Upper lobe of right lung (tissue), 1 donor: Measurements from ENCODE around the gene NBL1. TPM values are rescaled to one million over a fixed set of nuclear protein-coding genes. Genes with fewer than 3 reads are reported as not detected.

Experiments used
- ATAC-seq: fragments of 200-7000 bp; cut with Tn5 transposase; one replicate; pipeline ENCODE4 v1.9.1; 2020; ENCODE audit warnings: mild to moderate bottlenecking, moderate library complexity
- DNase-seq: peaks from one replicate; pipeline ENCODE4 v3.0.0-alpha.2; 2020
- H3K27ac ChIP-seq: fragments of 200-600 bp; one replicate; pipeline ENCODE4 v1.8.0; 2022
- H3K27me3 ChIP-seq: fragments of 200-600 bp; one replicate; pipeline ENCODE4 v1.8.0; 2022; ENCODE audit warnings: mild to moderate bottlenecking
- H3K36me3 ChIP-seq: fragments of 200-600 bp; one replicate; pipeline ENCODE4 v1.8.0; 2022
- H3K4me1 ChIP-seq: fragments of 200-600 bp; one replicate; pipeline ENCODE4 v1.8.0; 2022
- H3K4me3 ChIP-seq: fragments of 200-600 bp; one replicate; pipeline ENCODE4 v1.8.0; 2022; ENCODE audit warnings: mild to moderate bottlenecking
- H3K9me3 ChIP-seq: fragments of 200-600 bp; one replicate; pipeline ENCODE4 v1.8.0; 2022
- intact Hi-C: fragments of 100-400 bp; cut with DNase I; formaldehyde crosslinking; loops from one replicate; pipeline ENCODE4 v1.11.0; 2022
- total RNA-seq: library from RNA; stranded (reverse); fragmentation: NEBNext Ultra II Directional; extraction: Animal tissue kit (Norgen Biotek cat#: 25700); gene quantifications from one replicate; pipeline ENCODE4 v1.2.1, GENCODE V29; 2021
- TF ChIP-seq, protein P1 (sequence below): fragments of 200-600 bp; IDR thresholded peaks from one replicate; pipeline ENCODE4 v1.8.0; 2022; ENCODE audit warnings: antibody characterized with exemption
- donor health status: DM: no; HTN: yes; CAD: no; lungs with severe emphysema.

Gene NBL1
- total RNA-seq, 1 donor from 2014 or later: 218 TPM

DNA sequence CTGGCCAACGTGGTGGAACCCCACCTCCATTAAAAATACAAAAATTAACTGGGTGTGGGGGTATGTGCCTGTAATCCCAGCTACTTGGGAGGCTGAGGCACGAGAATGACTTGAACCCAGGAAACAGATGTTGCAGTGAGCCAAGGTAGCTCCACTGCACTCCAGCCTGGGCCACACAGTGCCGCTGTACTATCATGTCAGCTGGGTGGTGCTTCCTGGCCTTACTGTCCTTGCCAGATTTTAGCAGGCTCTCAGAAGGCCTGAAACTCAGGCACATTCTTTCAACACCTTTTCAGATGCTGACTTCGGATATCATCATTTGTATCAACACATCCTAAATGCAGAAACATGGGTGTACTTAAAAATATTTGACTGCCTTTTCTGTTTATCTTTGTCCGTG is 31.6 kb upstream of the NBL1 start:
- Histone ChIP-seq H3K27me3 (no peaks in the 10 kb centered on the region), H3K4me1 (peaks cover 8% of the 10 kb centered on the region), H3K4me3 (no peak overlapping the region), H3K9me3 (no peaks in the 10 kb centered on the region), H3K27ac (no peak overlapping the region), H3K36me3 (peaks cover 11% of the 10 kb centered on the region)
- intact Hi-C loops: no loop called here
- ATAC-seq (no peak), DNase-seq (no peak)
- TF ChIP-seq, protein P1, sequence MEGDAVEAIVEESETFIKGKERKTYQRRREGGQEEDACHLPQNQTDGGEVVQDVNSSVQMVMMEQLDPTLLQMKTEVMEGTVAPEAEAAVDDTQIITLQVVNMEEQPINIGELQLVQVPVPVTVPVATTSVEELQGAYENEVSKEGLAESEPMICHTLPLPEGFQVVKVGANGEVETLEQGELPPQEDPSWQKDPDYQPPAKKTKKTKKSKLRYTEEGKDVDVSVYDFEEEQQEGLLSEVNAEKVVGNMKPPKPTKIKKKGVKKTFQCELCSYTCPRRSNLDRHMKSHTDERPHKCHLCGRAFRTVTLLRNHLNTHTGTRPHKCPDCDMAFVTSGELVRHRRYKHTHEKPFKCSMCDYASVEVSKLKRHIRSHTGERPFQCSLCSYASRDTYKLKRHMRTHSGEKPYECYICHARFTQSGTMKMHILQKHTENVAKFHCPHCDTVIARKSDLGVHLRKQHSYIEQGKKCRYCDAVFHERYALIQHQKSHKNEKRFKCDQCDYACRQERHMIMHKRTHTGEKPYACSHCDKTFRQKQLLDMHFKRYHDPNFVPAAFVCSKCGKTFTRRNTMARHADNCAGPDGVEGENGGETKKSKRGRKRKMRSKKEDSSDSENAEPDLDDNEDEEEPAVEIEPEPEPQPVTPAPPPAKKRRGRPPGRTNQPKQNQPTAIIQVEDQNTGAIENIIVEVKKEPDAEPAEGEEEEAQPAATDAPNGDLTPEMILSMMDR: no peak

DNA sequence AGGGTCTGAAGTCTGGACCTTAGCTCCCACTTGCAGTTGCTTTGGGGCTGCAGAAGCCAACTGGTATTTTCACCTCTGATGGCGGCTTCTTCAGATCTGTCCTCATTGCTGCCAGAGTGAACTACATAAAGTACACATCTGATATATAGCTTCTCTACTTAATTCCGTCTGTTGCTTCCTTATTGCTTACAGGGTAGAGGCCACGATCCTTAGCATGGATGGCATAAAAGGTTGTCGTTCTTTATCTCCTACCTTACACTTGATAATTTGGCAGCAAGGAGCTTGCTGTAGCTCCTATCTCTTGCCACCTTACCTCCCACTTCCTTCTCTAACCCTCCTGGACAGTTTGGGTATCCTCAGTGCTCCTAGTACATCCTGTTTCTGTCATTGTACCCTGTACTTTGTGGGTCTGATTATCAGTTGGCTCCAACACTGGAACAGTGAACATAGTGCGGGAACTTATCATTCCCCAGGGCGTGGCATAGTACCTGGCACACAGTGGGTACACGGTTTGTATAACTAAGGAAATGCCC is 30.9 kb upstream of the NBL1 start:
- H3K4me3 ChIP-seq: no peak overlapping the region
- no peaks in the 10 kb centered on the region for H3K9me3 ChIP-seq
- peaks cover 8% of the 10 kb centered on the region for H3K4me1 ChIP-seq
- intact Hi-C loops: no loop called here
- no peak for DNase-seq
- no peak overlapping the region for H3K27ac ChIP-seq
- no peaks in the 10 kb centered on the region for H3K27me3 ChIP-seq
- H3K36me3 ChIP-seq: peaks cover 12% of the 10 kb centered on the region
- TF ChIP-seq, protein P1: no peak
- no peak for ATAC-seq

DNA sequence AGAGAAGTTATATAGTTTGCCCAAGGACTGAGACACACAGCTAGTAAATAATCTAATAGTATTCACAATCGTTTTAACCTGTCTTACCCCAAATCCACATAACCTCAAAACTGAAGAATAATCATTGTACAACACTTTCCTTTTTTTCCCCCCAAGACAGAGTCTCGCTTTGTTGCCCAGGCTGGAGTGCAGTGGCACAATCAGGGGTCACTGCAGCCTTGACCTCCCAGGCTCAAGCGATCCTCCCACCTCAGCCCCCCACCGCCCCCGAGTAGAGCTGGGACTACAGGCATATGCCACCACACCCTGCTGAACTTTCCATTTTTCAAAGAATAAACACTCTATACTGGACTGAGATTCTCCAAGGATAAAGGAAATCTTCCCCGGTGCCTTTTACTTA is 28.7 kb upstream of the NBL1 start:
- Histone ChIP-seq H3K4me3 (no peak overlapping the region), H3K27ac (no peak overlapping the region), H3K4me1 (peaks cover 18% of the 10 kb centered on the region), H3K9me3 (no peaks in the 10 kb centered on the region), H3K36me3 (peaks cover 12% of the 10 kb centered on the region), H3K27me3 (no peaks in the 10 kb centered on the region)
- no peak for DNase-seq
- no peak for ATAC-seq
- TF ChIP-seq, protein P1: no peak
- intact Hi-C loops: no loop called here

DNA sequence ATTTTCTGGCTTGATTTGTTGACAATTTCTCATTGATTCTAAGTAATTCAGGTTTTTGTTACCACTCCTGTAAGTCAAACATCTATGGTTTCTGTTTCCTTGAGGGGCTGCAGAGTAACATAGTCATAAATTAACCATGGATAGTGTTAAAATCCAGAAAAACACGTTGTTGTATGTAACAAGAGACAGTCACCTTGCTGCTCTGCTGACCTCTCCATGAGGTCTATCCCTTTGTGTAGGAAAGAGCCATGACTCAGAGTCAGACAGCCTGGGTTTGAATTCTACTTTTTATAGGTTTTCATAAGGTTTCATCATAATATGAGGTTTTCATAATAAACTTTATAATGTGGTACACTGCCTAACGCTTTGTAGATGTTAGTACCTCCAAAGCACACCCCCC is 27.6 kb upstream of the NBL1 start:
- H3K4me3 ChIP-seq: no peak overlapping the region
- peaks cover 12% of the 10 kb centered on the region for H3K36me3 ChIP-seq
- intact Hi-C loops: no loop called here
- ATAC-seq (no peak), DNase-seq (no peak)
- peaks cover 11% of the 10 kb centered on the region for H3K4me1 ChIP-seq
- no peaks in the 10 kb centered on the region for H3K27me3 ChIP-seq
- TF ChIP-seq, protein P1: no peak
- H3K27ac ChIP-seq: no peak overlapping the region
- H3K9me3 ChIP-seq: no peaks in the 10 kb centered on the region

DNA sequence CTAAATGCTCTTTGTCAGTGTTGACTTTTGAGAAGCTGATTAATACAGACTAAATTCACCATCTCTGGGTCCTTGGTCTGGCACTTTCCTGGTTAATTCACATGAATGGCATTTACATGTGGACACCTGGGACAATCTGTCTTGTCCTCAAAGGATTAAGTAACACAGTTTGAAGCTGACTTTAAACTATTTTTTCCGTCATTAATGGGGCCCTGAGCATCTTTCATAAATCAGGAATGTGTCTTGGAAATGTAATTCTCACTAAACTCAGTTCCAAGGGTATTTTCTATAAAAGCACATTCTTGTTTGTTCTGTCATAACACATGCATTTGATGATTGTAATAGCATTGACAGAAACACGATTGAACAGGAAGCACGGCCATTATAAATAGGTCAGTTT is 26.7 kb upstream of the NBL1 start:
- DNase-seq (no peak), ATAC-seq (no peak)
- Histone ChIP-seq H3K27me3 (no peaks in the 10 kb centered on the region), H3K4me1 (peaks cover 11% of the 10 kb centered on the region), H3K27ac (no peak overlapping the region), H3K4me3 (no peak overlapping the region), H3K36me3 (peaks cover 12% of the 10 kb centered on the region), H3K9me3 (no peaks in the 10 kb centered on the region)
- TF ChIP-seq, protein P1: no peak
- intact Hi-C loops: no loop called here

DNA sequence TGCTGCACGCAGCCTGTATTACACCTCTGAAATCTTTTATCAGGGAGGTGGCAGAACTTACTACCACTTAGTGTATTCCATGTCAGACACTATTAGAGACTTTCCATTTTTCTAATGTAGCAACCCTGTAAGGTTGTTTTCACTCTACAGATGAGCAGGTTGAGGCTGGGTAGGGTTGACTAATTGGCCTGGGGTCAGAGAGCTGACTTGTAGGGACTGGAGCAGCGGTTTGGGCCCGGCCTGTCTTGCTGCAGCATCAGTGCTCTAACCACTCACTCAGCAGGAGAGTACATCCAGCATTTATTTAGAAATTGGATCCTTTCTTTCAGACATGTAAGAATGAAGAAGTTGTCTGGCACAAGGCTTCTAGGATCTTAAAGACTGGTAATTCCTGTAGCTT is 25.7 kb upstream of the NBL1 start:
- peaks cover 17% of the 10 kb centered on the region for H3K36me3 ChIP-seq
- no peaks in the 10 kb centered on the region for H3K9me3 ChIP-seq
- no peak for ATAC-seq
- no peak overlapping the region for H3K4me3 ChIP-seq
- TF ChIP-seq, protein P1: no peak
- no peak overlapping the region for H3K27ac ChIP-seq
- H3K4me1 ChIP-seq: peaks cover 11% of the 10 kb centered on the region
- H3K27me3 ChIP-seq: no peaks in the 10 kb centered on the region
- intact Hi-C loops: no loop called here
- no peak for DNase-seq
